Measurements from ENCODE around the gene ELFN1. TPM values are rescaled to one million over a fixed set of nuclear protein-coding genes. Genes with fewer than 3 reads are reported as not detected.

The ELFN1 gene
- polyA plus RNA-seq, 2 donors: 0.16 to 0.39 TPM

- peaks cover 0 to 4% of the 10 kb centered on the region in 2 donors for H3K27me3 ChIP-seq (ENCODE audit: control insufficient read depth in 1 of 2, insufficient read depth in 2 of 2, low read length in 2 of 2)
Observed at GRCh38 chr7:1647961-1648672, 22.0 kb upstream of the ELFN1 start.

GRCh38 chr7:1649751-1650326 is 20.2 kb upstream of the ELFN1 start:
- 91 to 93% methylated on average over 9 of the region's 9 CpGs for WGBS, 2 donors
- H3K9me3 ChIP-seq (ENCODE audit: control insufficient read depth in 2 of 2, insufficient read depth in 1 of 2, low read depth in 1 of 2, low read length in 1 of 2): peaks cover 0 to 4% of the 10 kb centered on the region in 2 donors
- H3K4me1 ChIP-seq (ENCODE audit: control insufficient read depth in 2 of 2, insufficient read depth in 2 of 2, low read length in 1 of 2): peaks cover 3 to 17% of the 10 kb centered on the region in 2 donors
- H3K36me3 ChIP-seq (ENCODE audit: control insufficient read depth in 2 of 2, insufficient read depth in 2 of 2, low read length in 1 of 2): no peaks in the 10 kb centered on the region
- peaks cover 0 to 4% of the 10 kb centered on the region in 2 donors for H3K27me3 ChIP-seq (ENCODE audit: control insufficient read depth in 1 of 2, insufficient read depth in 2 of 2, low read length in 2 of 2)
- H3K4me3 ChIP-seq (ENCODE audit: low read depth in 1 of 2, low read length in 2 of 2): no peak overlapping the region
- no peak overlapping the region for H3K27ac ChIP-seq (ENCODE audit: low read depth in 2 of 2, low read length in 1 of 2)

More at GRCh38 chr7:1647961-1648672, 22.0 kb upstream of the ELFN1 start:
- 30 to 34% methylated on average over 31 of the region's 31 CpGs for WGBS, 2 donors
- Histone ChIP-seq H3K9me3 (ENCODE audit: control insufficient read depth in 2 of 2, insufficient read depth in 1 of 2, low read depth in 1 of 2, low read length in 1 of 2) (no peaks in the 10 kb centered on the region), H3K4me1 (ENCODE audit: control insufficient read depth in 2 of 2, insufficient read depth in 2 of 2, low read length in 1 of 2) (peaks cover 3 to 14% of the 10 kb centered on the region in 2 donors), H3K27ac (ENCODE audit: low read depth in 2 of 2, low read length in 1 of 2) (no peak overlapping the region), H3K4me3 (ENCODE audit: low read depth in 1 of 2, low read length in 2 of 2) (no peak overlapping the region), H3K36me3 (ENCODE audit: control insufficient read depth in 2 of 2, insufficient read depth in 2 of 2, low read length in 1 of 2) (no peaks in the 10 kb centered on the region)

DNA sequence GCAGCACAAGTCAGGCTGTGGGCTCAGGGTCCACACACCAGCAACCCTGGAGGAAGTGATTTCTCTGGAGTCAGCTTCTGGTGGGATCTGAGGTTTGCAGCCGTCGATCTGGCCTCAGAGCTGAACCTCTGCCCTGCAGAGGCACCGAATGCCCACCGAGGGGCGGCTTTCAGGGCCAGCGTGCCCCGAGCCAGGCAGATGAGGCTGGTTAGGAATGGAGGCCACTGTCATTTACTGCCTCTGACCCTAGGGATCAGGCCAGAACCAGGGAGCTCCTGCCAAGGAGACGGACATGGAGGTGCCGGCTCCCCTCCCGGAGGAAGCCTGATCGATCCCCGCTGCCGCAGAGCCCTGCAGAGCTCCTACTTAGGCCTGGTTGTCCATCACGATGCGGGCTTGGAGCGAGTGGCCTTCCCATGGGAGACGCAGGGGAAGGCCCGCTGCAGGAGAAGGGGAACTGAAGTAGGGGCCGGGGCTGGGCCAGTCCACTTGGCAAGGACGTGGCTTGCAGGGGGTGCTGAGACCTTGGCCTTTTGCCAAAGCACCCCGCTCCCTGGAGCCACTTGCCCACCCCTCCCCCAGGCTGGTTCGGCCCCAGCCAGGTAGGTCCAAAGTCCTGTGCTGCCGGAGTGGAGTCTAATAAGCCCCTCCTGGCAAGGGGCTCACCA is 19.6 kb upstream of the ELFN1 start:
- H3K9me3 ChIP-seq (ENCODE audit: control insufficient read depth in 2 of 2, insufficient read depth in 1 of 2, low read depth in 1 of 2, low read length in 1 of 2): peaks cover 0 to 4% of the 10 kb centered on the region in 2 donors
- H3K4me1 ChIP-seq (ENCODE audit: control insufficient read depth in 2 of 2, insufficient read depth in 2 of 2, low read length in 1 of 2): peaks cover 3 to 17% of the 10 kb centered on the region in 2 donors
- H3K27me3 ChIP-seq (ENCODE audit: control insufficient read depth in 1 of 2, insufficient read depth in 2 of 2, low read length in 2 of 2): peaks cover 0 to 4% of the 10 kb centered on the region in 2 donors
- no peak overlapping the region for H3K27ac ChIP-seq (ENCODE audit: low read depth in 2 of 2, low read length in 1 of 2)
- no peaks in the 10 kb centered on the region for H3K36me3 ChIP-seq (ENCODE audit: control insufficient read depth in 2 of 2, insufficient read depth in 2 of 2, low read length in 1 of 2)
- 79 to 89% methylated on average over 23 of the region's 23 CpGs for WGBS, 2 donors
- H3K4me3 ChIP-seq (ENCODE audit: low read depth in 1 of 2, low read length in 2 of 2): no peak overlapping the region

DNA sequence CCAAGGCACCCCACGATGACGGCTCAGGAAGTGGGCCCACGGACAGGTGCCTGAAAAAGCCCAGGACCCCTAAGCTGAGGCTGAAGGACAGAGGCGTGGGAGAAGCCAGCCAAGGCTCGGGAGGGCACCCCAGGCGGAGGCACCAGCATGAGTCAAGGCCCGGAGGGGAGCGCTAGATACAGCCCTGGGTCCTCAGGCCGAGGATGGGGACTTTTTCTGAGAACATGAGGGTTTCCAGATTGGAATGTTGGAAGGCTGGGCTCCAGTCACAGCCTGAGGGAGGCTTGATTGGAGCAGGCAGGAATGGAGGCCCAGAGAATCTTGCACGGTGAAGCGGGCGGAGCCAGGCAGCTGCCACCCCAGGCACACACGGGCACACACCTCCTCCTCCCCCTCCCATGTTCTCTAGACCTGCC is 19.0 kb upstream of the ELFN1 start:
- H3K27me3 ChIP-seq (ENCODE audit: control insufficient read depth in 1 of 2, insufficient read depth in 2 of 2, low read length in 2 of 2): peaks cover 0 to 4% of the 10 kb centered on the region in 2 donors
- H3K36me3 ChIP-seq (ENCODE audit: control insufficient read depth in 2 of 2, insufficient read depth in 2 of 2, low read length in 1 of 2): no peaks in the 10 kb centered on the region
- H3K9me3 ChIP-seq (ENCODE audit: control insufficient read depth in 2 of 2, insufficient read depth in 1 of 2, low read depth in 1 of 2, low read length in 1 of 2): peaks cover 0 to 4% of the 10 kb centered on the region in 2 donors

GRCh38 chr7:1651891-1652290 is 18.2 kb upstream of the ELFN1 start:
- no peak overlapping the region for H3K4me3 ChIP-seq (ENCODE audit: low read depth in 1 of 2, low read length in 2 of 2)
- H3K9me3 ChIP-seq (ENCODE audit: control insufficient read depth in 2 of 2, insufficient read depth in 1 of 2, low read depth in 1 of 2, low read length in 1 of 2): peaks cover 0 to 4% of the 10 kb centered on the region in 2 donors
- no peak overlapping the region for H3K27ac ChIP-seq (ENCODE audit: low read depth in 2 of 2, low read length in 1 of 2)
- H3K4me1 ChIP-seq (ENCODE audit: control insufficient read depth in 2 of 2, insufficient read depth in 2 of 2, low read length in 1 of 2): peaks cover 3 to 17% of the 10 kb centered on the region in 2 donors
- H3K27me3 ChIP-seq (ENCODE audit: control insufficient read depth in 1 of 2, insufficient read depth in 2 of 2, low read length in 2 of 2): peaks cover 0 to 2% of the 10 kb centered on the region in 2 donors
- H3K36me3 ChIP-seq (ENCODE audit: control insufficient read depth in 2 of 2, insufficient read depth in 2 of 2, low read length in 1 of 2): no peaks in the 10 kb centered on the region
- WGBS, 2 donors: 81% methylated on average over 6 of the region's 6 CpGs

More for the DNA sequence above, 19.0 kb upstream of the ELFN1 start:
- Histone ChIP-seq H3K4me1 (ENCODE audit: control insufficient read depth in 2 of 2, insufficient read depth in 2 of 2, low read length in 1 of 2) (peaks cover 3 to 17% of the 10 kb centered on the region in 2 donors), H3K27ac (ENCODE audit: low read depth in 2 of 2, low read length in 1 of 2) (no peak overlapping the region), H3K4me3 (ENCODE audit: low read depth in 1 of 2, low read length in 2 of 2) (no peak overlapping the region)
- WGBS, 2 donors: 66 to 73% methylated on average over 13 of the region's 13 CpGs

DNA sequence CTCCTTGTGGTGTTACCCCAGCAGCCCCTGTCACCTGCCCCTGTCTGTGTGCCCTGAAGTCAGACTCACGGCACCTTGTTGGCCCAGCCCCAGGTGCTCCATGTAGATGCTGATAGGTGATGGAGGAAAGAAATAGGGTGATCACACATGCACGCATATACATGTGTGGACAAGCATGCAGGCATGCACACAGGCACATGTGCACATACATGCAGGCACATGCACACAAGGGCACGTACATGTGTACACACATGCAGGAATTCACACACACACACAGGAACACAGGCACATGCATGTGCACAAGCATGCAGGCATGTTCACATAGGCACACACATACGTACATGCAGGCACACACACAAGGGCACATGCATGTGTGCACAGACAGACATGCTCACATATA is 16.6 kb upstream of the ELFN1 start:
- H3K4me1 ChIP-seq (ENCODE audit: control insufficient read depth in 2 of 2, insufficient read depth in 2 of 2, low read length in 1 of 2): peaks cover 0 to 9% of the 10 kb centered on the region in 2 donors
- no peaks in the 10 kb centered on the region for H3K36me3 ChIP-seq (ENCODE audit: control insufficient read depth in 2 of 2, insufficient read depth in 2 of 2, low read length in 1 of 2)
- H3K27ac ChIP-seq (ENCODE audit: low read depth in 2 of 2, low read length in 1 of 2): no peak overlapping the region
- H3K9me3 ChIP-seq (ENCODE audit: control insufficient read depth in 2 of 2, insufficient read depth in 1 of 2, low read depth in 1 of 2, low read length in 1 of 2): peaks cover 0 to 4% of the 10 kb centered on the region in 2 donors
- WGBS, 2 donors: 89 to 93% methylated on average over 4 of the region's 4 CpGs
- peaks cover 0 to under 1% of the 10 kb centered on the region in 2 donors for H3K27me3 ChIP-seq (ENCODE audit: control insufficient read depth in 1 of 2, insufficient read depth in 2 of 2, low read length in 2 of 2)
- H3K4me3 ChIP-seq (ENCODE audit: low read depth in 1 of 2, low read length in 2 of 2): no peak overlapping the region

GRCh38 chr7:1654111-1654510 is 16.0 kb upstream of the ELFN1 start:
- peaks cover 0 to 4% of the 10 kb centered on the region in 2 donors for H3K9me3 ChIP-seq (ENCODE audit: control insufficient read depth in 2 of 2, insufficient read depth in 1 of 2, low read depth in 1 of 2, low read length in 1 of 2)
- H3K27me3 ChIP-seq (ENCODE audit: control insufficient read depth in 1 of 2, insufficient read depth in 2 of 2, low read length in 2 of 2): no peaks in the 10 kb centered on the region
- no peak overlapping the region for H3K27ac ChIP-seq (ENCODE audit: low read depth in 2 of 2, low read length in 1 of 2)
- H3K4me1 ChIP-seq (ENCODE audit: control insufficient read depth in 2 of 2, insufficient read depth in 2 of 2, low read length in 1 of 2): peaks cover 0 to 3% of the 10 kb centered on the region in 2 donors
- no peaks in the 10 kb centered on the region for H3K36me3 ChIP-seq (ENCODE audit: control insufficient read depth in 2 of 2, insufficient read depth in 2 of 2, low read length in 1 of 2)
- WGBS, 2 donors: 60 to 70% methylated on average over 15 of the region's 15 CpGs
- H3K4me3 ChIP-seq (ENCODE audit: low read depth in 1 of 2, low read length in 2 of 2): no peak overlapping the region

DNA sequence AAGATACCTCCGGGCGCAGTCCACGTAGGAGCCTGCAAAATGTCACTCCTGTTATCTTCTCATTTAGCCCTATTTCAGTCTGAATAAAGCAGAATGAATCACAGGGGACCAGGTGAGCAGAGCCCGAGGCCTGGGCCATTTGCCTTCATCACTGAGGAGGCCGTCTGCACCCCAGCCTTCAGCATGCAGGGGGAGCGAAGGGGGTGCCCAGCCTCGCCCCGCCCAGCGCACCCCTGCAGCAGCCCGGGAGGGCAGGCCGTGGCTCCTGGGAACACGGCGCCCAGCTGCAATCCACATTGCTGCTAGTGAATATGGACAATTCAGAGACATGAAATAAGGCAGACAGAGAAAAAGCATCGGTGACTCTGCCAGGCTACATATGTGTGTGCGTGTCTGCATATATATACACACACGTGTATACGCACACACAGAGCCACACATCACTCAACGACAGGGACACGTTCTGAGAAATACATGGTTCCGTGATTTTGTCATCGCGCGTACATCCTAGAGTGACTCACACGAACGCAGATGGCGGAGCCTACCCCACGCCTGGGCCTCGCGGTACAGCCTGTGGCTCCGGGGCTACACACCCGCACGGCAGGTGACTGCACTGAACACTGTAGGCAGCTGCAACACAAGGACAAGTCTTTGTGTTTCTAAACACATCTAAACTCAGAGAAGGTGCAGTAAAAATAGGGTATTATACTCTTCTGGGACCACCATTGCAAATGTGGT is 15.2 kb upstream of the ELFN1 start:
- peaks cover 0 to 3% of the 10 kb centered on the region in 2 donors for H3K4me1 ChIP-seq (ENCODE audit: control insufficient read depth in 2 of 2, insufficient read depth in 2 of 2, low read length in 1 of 2)
- WGBS, 2 donors: 84 to 85% methylated on average over 32 of the region's 32 CpGs
- no peaks in the 10 kb centered on the region for H3K36me3 ChIP-seq (ENCODE audit: control insufficient read depth in 2 of 2, insufficient read depth in 2 of 2, low read length in 1 of 2)
- H3K27me3 ChIP-seq (ENCODE audit: control insufficient read depth in 1 of 2, insufficient read depth in 2 of 2, low read length in 2 of 2): no peaks in the 10 kb centered on the region
- H3K9me3 ChIP-seq (ENCODE audit: control insufficient read depth in 2 of 2, insufficient read depth in 1 of 2, low read depth in 1 of 2, low read length in 1 of 2): peaks cover 0 to 4% of the 10 kb centered on the region in 2 donors
- no peak overlapping the region for H3K27ac ChIP-seq (ENCODE audit: low read depth in 2 of 2, low read length in 1 of 2)
- no peak overlapping the region for H3K4me3 ChIP-seq (ENCODE audit: low read depth in 1 of 2, low read length in 2 of 2)

- Histone ChIP-seq H3K4me1 (ENCODE audit: control insufficient read depth in 2 of 2, insufficient read depth in 2 of 2, low read length in 1 of 2) (no peaks in the 10 kb centered on the region), H3K9me3 (ENCODE audit: control insufficient read depth in 2 of 2, insufficient read depth in 1 of 2, low read depth in 1 of 2, low read length in 1 of 2) (no peaks in the 10 kb centered on the region), H3K36me3 (ENCODE audit: control insufficient read depth in 2 of 2, insufficient read depth in 2 of 2, low read length in 1 of 2) (no peaks in the 10 kb centered on the region), H3K27me3 (ENCODE audit: control insufficient read depth in 1 of 2, insufficient read depth in 2 of 2, low read length in 2 of 2) (peaks cover 0 to 10% of the 10 kb centered on the region in 2 donors), H3K27ac (ENCODE audit: low read depth in 2 of 2, low read length in 1 of 2) (no peak overlapping the region), H3K4me3 (ENCODE audit: low read depth in 1 of 2, low read length in 2 of 2) (no peak overlapping the region)
- 55 to 65% methylated on average over 8 of the region's 8 CpGs for WGBS, 2 donors
Observed at GRCh38 chr7:1659696-1660095, 10.4 kb upstream of the ELFN1 start.

Measured in esophagus (tissue), 2 donors.